Astrocyte of the cerebellum (primary cell): ENCODE data around the gene DEFB124.
"Not testable (repeated sequence)": the region's sequence is repeated elsewhere in the genome, so short reads cannot be mapped to it uniquely, and the experiment has no call there.

Experiments used
- DNase-seq: peaks from one replicate; pipeline ENCODE4 v3.0.0-alpha.2; 2011; ENCODE audit warnings: low read depth
- H3K4me3 ChIP-seq: 2 replicates; pipeline ENCODE4 v1.5.1; 2011; ENCODE audit warnings: mild to moderate bottlenecking, low read depth, low read length, moderate library complexity
- in situ Hi-C: cut with HindIII; loops from 2 replicates; pipeline ENCODE4 v1.10.0; 2017; ENCODE audit warnings: low sequenced_read_pairs
- TF ChIP-seq, protein P1 (sequence below): IDR thresholded peaks from 2 replicates; pipeline ENCODE4 v1.5.1; 2012; ENCODE audit warnings: low read length, low read depth, moderate library complexity, mild to moderate bottlenecking; ENCODE audit errors: missing control alignments

DEFB124 gene

DNA sequence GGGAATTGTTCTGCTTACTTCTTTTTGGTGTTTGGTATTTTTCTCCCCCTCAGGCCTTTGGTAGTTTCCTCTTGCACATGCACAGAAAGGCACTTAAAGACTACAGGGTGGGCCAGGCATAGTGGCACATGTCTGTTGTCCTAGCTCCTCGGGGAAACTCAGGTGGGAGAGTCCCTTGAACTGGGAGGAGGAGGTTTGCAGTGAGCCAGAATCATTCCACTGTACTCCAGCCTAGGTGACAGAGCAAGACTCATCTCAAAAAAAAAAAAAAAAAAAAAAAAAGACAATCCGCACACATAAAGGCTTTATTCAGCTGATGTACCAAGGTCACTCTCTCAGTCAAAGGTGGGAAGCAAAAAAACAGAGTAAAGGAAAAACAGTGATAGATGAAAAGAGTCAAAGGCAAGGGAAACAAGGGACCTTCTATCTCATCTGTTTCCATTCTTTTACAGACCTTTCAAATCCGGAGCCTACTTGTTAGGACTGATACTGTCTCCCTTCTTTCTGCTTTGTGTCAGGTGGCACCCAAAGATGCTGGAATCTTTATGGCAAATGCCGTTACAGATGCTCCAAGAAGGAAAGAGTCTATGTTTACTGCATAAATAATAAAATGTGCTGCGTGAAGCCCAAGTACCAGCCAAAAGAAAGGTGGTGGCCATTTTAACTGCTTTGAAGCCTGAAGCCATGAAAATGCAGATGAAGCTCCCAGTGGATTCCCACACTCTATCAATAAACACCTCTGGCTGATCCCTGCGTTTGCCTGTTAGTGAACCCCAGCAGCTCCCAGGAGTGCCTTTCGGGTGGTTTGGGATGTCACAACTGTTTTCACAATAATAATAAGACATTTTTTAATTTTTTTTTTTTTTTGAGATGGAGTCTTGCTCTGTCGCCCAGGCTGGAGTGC is 25.2 kb downstream of the DEFB124 start:
- no peak for DNase-seq
- TF ChIP-seq, protein P1, sequence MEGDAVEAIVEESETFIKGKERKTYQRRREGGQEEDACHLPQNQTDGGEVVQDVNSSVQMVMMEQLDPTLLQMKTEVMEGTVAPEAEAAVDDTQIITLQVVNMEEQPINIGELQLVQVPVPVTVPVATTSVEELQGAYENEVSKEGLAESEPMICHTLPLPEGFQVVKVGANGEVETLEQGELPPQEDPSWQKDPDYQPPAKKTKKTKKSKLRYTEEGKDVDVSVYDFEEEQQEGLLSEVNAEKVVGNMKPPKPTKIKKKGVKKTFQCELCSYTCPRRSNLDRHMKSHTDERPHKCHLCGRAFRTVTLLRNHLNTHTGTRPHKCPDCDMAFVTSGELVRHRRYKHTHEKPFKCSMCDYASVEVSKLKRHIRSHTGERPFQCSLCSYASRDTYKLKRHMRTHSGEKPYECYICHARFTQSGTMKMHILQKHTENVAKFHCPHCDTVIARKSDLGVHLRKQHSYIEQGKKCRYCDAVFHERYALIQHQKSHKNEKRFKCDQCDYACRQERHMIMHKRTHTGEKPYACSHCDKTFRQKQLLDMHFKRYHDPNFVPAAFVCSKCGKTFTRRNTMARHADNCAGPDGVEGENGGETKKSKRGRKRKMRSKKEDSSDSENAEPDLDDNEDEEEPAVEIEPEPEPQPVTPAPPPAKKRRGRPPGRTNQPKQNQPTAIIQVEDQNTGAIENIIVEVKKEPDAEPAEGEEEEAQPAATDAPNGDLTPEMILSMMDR = no peak
- no peak overlapping the region for H3K4me3 ChIP-seq
- in situ Hi-C loops = no loop called here

DNA sequence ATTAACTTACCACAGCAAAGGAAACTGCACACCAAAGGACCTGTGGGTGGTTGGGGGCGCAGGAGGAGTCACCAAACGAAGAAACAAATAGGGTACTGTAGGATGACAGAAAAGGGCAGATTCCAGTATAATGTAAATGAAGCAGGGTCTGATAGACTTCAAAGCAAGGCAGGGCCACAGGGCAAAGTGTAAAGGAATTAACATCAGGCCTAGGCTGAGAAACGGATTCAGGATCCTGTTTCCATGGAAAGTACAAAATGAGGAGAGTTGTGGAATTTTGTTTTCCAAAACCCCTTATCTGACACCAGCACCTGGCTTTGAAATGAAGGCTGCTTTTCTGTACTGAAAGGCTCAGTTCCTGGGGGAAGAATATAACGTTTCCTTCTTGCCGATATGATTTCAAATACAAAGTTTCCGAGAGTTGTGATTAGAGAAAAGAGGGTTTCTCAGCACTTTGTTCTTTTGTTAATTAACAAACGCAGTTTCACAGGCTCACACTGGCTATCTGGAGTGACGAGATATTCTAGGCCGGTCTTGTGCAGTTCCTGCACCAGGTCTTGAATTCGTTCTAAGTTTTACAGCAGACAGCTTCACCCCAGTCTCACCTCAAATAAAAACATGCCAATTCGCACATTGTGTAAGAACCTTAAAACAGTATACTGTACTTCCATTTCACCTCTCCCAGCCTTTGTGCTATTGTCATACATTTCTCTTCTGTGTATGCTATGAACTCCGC is 28.7 kb downstream of the DEFB124 start:
- TF ChIP-seq, protein P1 = no peak
- no peak for DNase-seq
- in situ Hi-C loops = no loop called here
- H3K4me3 ChIP-seq = no peak overlapping the region

DNA sequence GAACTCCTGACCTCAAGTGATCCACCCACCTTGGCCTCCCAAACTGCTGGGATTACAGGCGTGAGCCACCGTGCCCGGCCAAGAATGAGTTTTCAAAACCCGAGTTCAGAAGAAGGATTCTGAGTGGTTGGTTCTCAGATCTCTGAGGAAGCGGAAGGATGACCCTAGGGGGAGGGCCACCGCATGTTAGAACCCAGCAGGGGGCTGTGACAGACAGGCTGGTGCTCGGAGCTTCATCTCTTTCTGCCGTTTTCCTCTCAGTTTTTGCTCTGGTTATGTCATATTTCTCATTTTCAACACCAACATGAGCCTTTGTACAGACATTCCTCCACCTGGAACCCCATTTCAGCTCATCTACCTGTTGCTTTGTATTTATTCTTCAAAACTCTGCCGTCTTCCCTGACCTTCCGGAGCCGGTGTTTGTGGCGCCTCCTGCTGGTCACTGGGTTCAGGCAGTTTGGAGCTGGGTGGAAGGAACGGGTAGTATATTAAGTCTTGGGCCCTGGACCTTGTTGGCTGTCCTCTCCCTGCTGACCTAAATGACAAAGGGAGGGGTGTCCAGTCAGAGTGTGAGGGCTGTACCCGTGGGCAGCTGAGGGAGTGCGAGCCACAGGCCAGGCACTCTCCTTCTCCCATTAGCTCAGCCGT is 34.8 kb downstream of the DEFB124 start, which contains the start of gene DEFB123:
Gene DEFB123, plus strand, starts transcription at position 621 of the 648 bp plus-strand sequence. CDS start 67 bp downstream, outside the sequence.
- no peak for DNase-seq
- in situ Hi-C loops = no loop called here
- TF ChIP-seq, protein P1 = no peak
- no peak within 1 kb of the TSS for H3K4me3 ChIP-seq

DNA sequence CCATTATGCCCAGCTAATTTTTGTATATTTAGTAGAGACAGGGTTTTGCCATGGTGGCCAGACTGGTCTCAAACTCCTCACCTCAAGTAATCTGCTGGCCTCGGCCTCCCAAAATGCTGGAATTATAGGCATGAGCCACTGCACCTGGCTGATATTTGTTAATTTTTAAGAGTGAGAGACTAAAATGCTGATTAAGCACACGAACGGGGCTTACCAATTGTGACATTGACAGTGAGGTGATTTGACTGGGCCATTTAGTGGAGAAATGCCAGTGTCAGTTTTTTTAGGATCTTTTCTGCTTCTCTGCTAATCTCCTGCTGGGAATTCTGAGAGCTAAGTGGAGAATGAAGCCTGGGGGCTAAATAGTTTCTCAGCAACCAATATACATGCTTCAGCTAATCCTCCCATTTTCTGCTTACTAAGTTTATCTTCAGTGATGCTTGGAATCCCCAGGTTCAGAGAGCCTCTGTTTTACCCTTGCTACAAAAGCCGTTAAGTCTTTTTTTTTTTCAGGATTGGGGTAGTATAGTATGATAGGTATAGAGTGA is 44.3 kb downstream of the DEFB124 start:
- TF ChIP-seq, protein P1 = no peak
- in situ Hi-C loops = no loop called here
- DNase-seq = no peak
- no peak overlapping the region for H3K4me3 ChIP-seq

DNA sequence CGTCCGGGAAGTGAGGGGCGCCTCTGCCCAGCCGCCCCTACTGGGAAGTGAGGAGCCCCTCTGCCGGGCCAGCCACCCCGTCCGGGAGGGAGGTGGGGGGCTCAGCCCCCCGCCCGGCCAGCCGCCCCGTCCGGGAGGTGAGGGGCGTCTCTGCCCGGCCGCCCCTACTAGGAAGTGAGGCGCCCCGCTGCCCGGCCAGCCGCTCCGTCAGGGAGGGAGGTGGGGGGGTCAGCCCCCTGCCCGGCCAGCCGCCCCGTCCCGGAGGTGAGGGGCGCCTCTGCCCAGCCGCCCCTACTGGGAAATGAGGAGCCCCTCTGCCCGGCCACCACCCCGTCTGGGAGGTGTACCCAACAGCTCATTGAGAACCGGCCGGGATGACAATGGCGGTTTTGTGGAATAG is 47.4 kb downstream of the DEFB124 start:
- in situ Hi-C loops, H3K4me3 ChIP-seq, DNase-seq: not testable (repeated sequence)

DNA sequence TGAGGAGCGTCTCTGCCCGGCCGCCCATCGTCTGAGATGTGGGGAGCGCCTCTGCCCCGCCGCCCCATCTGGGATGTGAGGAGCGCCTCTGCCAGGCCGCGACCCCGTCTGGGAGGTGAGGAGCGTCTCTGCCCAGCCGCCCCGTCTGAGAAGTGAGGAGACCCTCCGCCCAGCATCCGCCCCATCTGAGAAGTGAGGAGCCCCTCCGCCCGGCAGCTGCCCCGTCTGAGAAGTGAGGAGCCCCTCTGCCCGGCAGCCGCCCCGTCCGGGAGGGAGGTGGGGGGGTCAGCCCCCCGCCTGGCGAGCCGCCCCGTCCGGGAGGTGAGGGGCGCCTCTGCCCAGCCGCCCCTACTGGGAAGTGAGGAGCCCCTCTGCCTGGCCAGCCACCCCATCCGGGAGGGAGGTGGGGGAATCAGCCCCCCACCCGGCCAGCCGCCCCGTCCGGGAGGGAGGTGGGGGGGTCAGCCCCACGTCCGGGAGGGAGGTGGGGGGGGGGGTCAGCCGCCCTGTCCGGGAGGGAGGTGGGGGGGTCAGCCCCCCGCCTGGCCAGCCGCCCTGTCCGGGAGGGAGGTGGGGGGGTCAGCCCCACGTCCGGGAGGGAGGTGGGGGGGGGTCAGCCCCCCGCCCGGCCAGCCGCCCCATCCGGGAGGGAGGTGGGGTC is 47.9 kb downstream of the DEFB124 start:
- in situ Hi-C loops, DNase-seq, H3K4me3 ChIP-seq: not testable (repeated sequence)

DNA sequence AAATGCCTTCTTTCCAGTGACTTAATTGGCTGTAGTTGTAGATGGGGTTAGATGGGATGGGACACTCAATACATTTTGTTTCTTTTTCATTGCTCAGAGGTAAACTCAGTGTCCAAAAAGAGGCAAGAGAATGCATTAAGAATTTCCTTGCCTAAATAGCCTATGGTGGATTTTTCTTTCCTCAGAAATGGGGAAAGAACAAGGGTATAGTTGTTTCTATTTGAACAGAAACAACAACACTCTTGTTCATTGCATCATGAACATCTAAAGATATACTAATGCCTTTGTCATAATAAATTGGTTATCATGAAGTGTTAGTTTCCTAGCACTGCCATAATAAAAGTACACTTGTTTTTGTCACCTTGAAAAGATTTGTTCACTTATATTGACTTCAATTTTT is 49.1 kb downstream of the DEFB124 start:
- in situ Hi-C loops = no loop called here
- H3K4me3 ChIP-seq = no peak overlapping the region
- DNase-seq = no peak
- TF ChIP-seq, protein P1 = no peak
